Parathyroid adenoma (tissue), 2 donors: ENCODE data around the gene FGF19.
"Not testable (repeated sequence)": the region's sequence is repeated elsewhere in the genome, so short reads cannot be mapped to it uniquely, and the experiment has no call there.

Experiments used
- H2AFZ ChIP-seq: fragments of 300-600 bp; sonication (generic); one replicate; pipeline ENCODE4 v1.7.0; 2017; ENCODE audit warnings: antibody characterized with exemption, mild to moderate bottlenecking
- H3K27ac ChIP-seq: fragments of 300-600 bp; sonication (generic); one replicate; pipeline ENCODE4 v1.7.0; 2017
- H3K27me3 ChIP-seq: fragments of 300-600 bp; sonication (generic); one replicate; pipeline ENCODE4 v1.7.0; 2017; ENCODE audit warnings: low read length; ENCODE audit not compliant: control insufficient read depth, insufficient read depth
- H3K36me3 ChIP-seq: fragments of 300-600 bp; sonication (generic); one replicate; pipeline ENCODE4 v1.7.0; 2017; ENCODE audit warnings: low read length; ENCODE audit not compliant: control insufficient read depth, insufficient read depth
- H3K4me1 ChIP-seq: fragments of 300-600 bp; sonication (generic); one replicate; pipeline ENCODE4 v1.7.0; 2017; ENCODE audit warnings: control low read depth
- H3K4me2 ChIP-seq: fragments of 300-600 bp; sonication (generic); one replicate; pipeline ENCODE4 v1.7.0; 2017; ENCODE audit warnings: low read length
- H3K4me3 ChIP-seq: fragments of 300-600 bp; sonication (generic); one replicate; pipeline ENCODE4 v1.7.0; 2017; ENCODE audit warnings: low read depth, low read length
- H3K79me2 ChIP-seq: fragments of 300-600 bp; sonication (generic); one replicate; pipeline ENCODE4 v1.7.0; 2017; ENCODE audit warnings: control low read depth
- H3K9ac ChIP-seq: fragments of 300-600 bp; sonication (generic); one replicate; pipeline ENCODE4 v1.7.0; 2017; ENCODE audit warnings: mild to moderate bottlenecking
- H3K9me3 ChIP-seq: fragments of 300-600 bp; sonication (generic); one replicate; pipeline ENCODE4 v1.7.0; 2017; ENCODE audit warnings: low read length; ENCODE audit not compliant: control insufficient read depth
- TF ChIP-seq, protein P1 (sequence below): fragments of 300-600 bp; sonication (generic); IDR thresholded peaks from one replicate; pipeline ENCODE4 v1.7.0; 2017; ENCODE audit warnings: antibody characterized with exemption, mild to moderate bottlenecking
- donor health status: primary hyperparathyroidism.

FGF19 gene

DNA sequence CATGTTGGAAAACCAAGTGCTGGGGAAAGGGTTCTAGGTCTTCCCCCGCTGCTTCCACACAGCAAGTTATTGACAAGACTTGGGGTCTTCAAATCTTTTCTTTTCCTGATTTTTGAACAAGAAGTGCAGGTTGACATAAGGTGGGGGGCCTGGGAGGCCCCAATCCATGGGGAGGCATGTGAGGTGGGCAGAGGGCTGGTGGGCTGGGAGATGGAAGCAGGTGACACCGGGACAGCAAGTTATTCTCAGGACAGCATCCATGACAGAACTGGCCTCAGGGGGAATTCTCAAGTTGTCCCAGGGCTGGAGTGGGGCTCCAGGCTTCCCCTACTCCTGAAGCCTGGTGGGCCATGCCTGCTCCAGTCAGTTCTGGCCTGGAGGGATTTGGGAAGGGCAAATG lies 5.5 kb downstream of the FGF19 start:
- no peaks in the 10 kb centered on the region for H3K27me3 ChIP-seq
- peak overlapping the region; percentile 78 for H3K27ac ChIP-seq
- H2AFZ ChIP-seq = no peak overlapping the region
- H3K36me3 ChIP-seq = no peaks in the 10 kb centered on the region
- H3K4me1 ChIP-seq = peaks cover 38% of the 10 kb centered on the region
- TF ChIP-seq, protein P1, sequence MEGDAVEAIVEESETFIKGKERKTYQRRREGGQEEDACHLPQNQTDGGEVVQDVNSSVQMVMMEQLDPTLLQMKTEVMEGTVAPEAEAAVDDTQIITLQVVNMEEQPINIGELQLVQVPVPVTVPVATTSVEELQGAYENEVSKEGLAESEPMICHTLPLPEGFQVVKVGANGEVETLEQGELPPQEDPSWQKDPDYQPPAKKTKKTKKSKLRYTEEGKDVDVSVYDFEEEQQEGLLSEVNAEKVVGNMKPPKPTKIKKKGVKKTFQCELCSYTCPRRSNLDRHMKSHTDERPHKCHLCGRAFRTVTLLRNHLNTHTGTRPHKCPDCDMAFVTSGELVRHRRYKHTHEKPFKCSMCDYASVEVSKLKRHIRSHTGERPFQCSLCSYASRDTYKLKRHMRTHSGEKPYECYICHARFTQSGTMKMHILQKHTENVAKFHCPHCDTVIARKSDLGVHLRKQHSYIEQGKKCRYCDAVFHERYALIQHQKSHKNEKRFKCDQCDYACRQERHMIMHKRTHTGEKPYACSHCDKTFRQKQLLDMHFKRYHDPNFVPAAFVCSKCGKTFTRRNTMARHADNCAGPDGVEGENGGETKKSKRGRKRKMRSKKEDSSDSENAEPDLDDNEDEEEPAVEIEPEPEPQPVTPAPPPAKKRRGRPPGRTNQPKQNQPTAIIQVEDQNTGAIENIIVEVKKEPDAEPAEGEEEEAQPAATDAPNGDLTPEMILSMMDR = no peak
- H3K9ac ChIP-seq = no peak overlapping the region
- no peak overlapping the region for H3K4me2 ChIP-seq
- H3K4me3 ChIP-seq = no peak overlapping the region
- H3K79me2 ChIP-seq = no peaks in the 10 kb centered on the region
- H3K9me3 ChIP-seq = no peaks in the 10 kb centered on the region

DNA sequence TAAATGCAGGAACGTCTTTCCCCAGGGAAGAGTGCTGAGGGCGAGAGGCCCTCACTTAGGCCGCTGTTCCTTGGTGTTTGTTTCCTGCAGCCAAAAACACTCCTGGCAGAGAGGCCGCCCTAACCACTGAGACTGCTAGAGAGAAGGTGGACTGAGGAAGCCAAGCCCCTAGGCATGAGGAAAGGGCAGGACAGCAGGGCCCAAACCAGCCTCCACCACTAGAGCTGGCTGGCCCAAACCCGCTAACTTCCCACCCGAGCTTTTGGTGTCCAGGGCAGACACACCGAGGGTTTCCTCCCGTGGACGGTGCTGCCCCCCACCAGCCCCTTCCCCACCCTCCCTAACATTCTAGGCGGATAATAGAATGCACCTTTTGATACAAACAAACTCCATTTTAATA lies 6.0 kb downstream of the FGF19 start:
- Histone ChIP-seq H2AFZ (no peak overlapping the region), H3K27ac (peak overlapping the region; percentile 93), H3K27me3 (no peaks in the 10 kb centered on the region), H3K79me2 (no peaks in the 10 kb centered on the region), H3K4me3 (no peak overlapping the region), H3K4me2 (no peak overlapping the region), H3K36me3 (no peaks in the 10 kb centered on the region), H3K4me1 (peaks cover 38% of the 10 kb centered on the region), H3K9me3 (no peaks in the 10 kb centered on the region), H3K9ac (no peak overlapping the region)
- TF ChIP-seq, protein P1 = no peak

DNA sequence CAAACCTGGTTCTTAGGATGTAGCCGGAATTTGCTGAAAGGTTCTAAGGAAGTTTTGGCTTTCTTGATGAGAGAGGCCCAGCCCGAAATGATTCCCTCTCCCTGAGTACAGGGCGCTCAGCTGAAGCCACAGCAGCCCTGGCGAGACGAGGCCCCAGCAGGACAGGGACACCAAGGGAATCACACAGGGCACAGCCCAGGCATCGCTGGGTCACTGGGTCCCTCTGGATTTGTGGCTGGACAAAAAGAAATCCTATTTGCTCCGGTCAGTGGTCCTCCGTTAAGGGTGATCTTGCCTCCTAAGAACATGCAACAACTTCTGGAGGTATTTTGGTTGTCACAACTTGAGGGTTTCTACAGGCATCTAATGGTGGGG lies 6.4 kb downstream of the FGF19 start:
- Histone ChIP-seq H3K9me3 (no peaks in the 10 kb centered on the region), H3K4me3 (no peak overlapping the region), H3K79me2 (no peaks in the 10 kb centered on the region), H3K36me3 (no peaks in the 10 kb centered on the region), H3K4me1 (peaks cover 38% of the 10 kb centered on the region), H3K27ac (peak overlapping the region; percentile 93), H3K27me3 (no peaks in the 10 kb centered on the region), H3K9ac (no peak overlapping the region), H2AFZ (peak overlapping the region; percentile 20), H3K4me2 (no peak overlapping the region)
- TF ChIP-seq, protein P1 = no peak

DNA sequence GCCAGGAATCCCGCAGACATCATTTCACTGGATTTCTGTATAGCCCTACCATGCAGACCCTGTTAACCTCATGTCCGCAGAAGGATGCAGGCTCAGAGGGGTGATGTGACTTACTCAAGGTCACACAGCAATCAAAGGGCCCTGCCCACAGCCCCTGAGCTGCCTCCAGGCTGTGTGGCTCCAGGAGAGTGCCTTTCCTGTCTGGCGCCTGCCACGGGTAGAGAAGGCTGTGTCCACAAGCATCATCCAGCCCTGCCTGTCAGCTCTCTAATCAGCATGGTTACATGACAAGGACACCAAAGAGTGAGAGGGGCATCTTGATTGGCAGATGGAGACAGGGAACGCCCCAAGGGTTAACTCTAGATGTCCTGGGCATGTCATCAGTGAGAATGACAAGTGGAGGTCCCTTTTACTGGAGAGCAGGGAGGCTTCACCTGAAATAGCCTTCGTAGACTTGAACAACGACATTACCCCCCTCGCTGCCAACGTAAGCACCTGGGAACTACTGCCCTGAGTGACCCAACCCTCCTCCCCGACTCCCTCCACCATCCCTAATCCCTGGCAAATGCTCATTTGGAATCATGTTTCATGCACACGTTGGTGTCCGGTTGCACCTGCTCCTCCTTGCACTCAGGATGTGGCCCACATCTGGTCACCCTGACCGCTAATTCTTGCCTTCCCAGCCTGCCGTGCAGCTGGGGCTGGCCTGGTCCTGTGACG lies 6.9 kb downstream of the FGF19 start:
- Histone ChIP-seq H3K4me3 (peak overlapping the region; percentile 16), H3K4me2 (peak overlapping the region; percentile 42), H3K9me3 (no peaks in the 10 kb centered on the region), H2AFZ (peak overlapping the region; percentile 20), H3K27ac (peak overlapping the region; percentile 93), H3K4me1 (peaks cover 38% of the 10 kb centered on the region), H3K79me2 (no peaks in the 10 kb centered on the region), H3K27me3 (no peaks in the 10 kb centered on the region), H3K9ac (no peak overlapping the region), H3K36me3 (no peaks in the 10 kb centered on the region)
- TF ChIP-seq, protein P1 = no peak

DNA sequence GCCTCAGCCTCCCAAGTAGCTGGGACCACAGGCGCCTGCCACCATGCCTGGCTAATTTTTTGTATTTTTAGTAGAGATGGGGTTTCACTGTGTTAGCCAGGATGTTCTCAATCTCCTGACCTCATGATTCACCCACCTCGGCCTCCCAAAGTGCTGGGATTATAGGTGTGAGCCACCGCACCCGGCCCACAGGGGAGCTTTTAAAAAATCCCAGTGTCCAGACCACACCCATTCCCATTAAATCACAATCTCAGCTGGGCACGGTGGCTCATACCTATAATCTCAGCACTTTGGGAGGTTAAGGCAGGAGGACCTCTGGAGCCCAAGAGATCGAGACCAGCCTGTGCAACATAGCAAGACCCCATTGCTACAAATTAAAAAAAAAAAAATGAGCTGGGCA lies 7.8 kb downstream of the FGF19 start:
- not testable (repeated sequence) for H3K9me3 ChIP-seq, H2AFZ ChIP-seq, H3K4me2 ChIP-seq, H3K4me3 ChIP-seq, H3K79me2 ChIP-seq, H3K9ac ChIP-seq, H3K36me3 ChIP-seq, H3K27me3 ChIP-seq
- Histone ChIP-seq H3K4me1 (peaks cover 35% of the 10 kb centered on the region), H3K27ac (peak overlapping the region; percentile 93)
